HL-60 (cell line): Measurements from ENCODE around the gene COL6A2.

Source experiments
- DNase-seq, 2 experiments: peaks; one replicate each; pipeline ENCODE4 v3.0.0-alpha.2; 2010 to 2020; ENCODE audit warnings: low read depth in 1 of 2, low spot score in 1 of 2
- H3K27ac ChIP-seq: fragments of 250-450 bp; sonication (Bioruptor Pico); replicated peaks from 2 replicates; pipeline ENCODE4 v1.5.1; 2020; ENCODE audit warnings: mild to moderate bottlenecking, moderate library complexity
- H3K27me3 ChIP-seq: fragments of 250-450 bp; sonication (Bioruptor Pico); 2 replicates; pipeline ENCODE4 v1.5.1; 2021; ENCODE audit warnings: mild to moderate bottlenecking, moderate library complexity; ENCODE audit not compliant: insufficient read depth, poor library complexity, severe bottlenecking
- H3K4me3 ChIP-seq: replicated peaks from 2 replicates; pipeline ENCODE4 v1.5.1; 2011; ENCODE audit warnings: mild to moderate bottlenecking, control low read depth, low read length; ENCODE audit not compliant: insufficient read depth
- CTCF ChIP-seq: IDR thresholded peaks from one replicate; pipeline ENCODE4 v1.5.1; 2011; ENCODE audit warnings: low read length, control low read depth, inconsistent platforms; ENCODE audit not compliant: insufficient read depth
- GABPA ChIP-seq: IDR thresholded peaks from 2 replicates; pipeline ENCODE4 v1.6.1; 2012; ENCODE audit warnings: low read depth
- POLR2AphosphoS5 ChIP-seq: IDR thresholded peaks from 2 replicates; pipeline ENCODE4 v1.6.1; 2012; ENCODE audit warnings: low read depth
- REST ChIP-seq: IDR thresholded peaks from 2 replicates; pipeline ENCODE4 v1.6.1; 2012; ENCODE audit warnings: low read depth; ENCODE audit not compliant: insufficient replicate concordance
- SPI1 ChIP-seq: IDR thresholded peaks from 2 replicates; pipeline ENCODE4 v1.6.1; 2012; ENCODE audit warnings: low read depth, mild to moderate bottlenecking, borderline replicate concordance

The COL6A2 gene

GRCh38 chr21:46081862-46082712 is 15.8 kb upstream of the COL6A2 start:
- TF ChIP-seq SPI1 = no peak
- no peak for TF ChIP-seq POLR2AphosphoS5
- TF ChIP-seq GABPA = no peak
- TF ChIP-seq REST = no peak
- no peak for TF ChIP-seq CTCF
- no peak overlapping the region for H3K27ac ChIP-seq

GRCh38 chr21:46082713-46082962 is 15.3 kb upstream of the COL6A2 start:
- Histone ChIP-seq H3K27me3 (no peaks in the 10 kb centered on the region), H3K27ac (no peak overlapping the region), H3K4me3 (no peak overlapping the region)
- no peak for DNase-seq
- TF ChIP-seq GABPA = no peak
- no peak for TF ChIP-seq SPI1
- TF ChIP-seq POLR2AphosphoS5 = no peak
- no peak for TF ChIP-seq CTCF
- no peak for TF ChIP-seq REST

More at GRCh38 chr21:46081862-46082712, 15.8 kb upstream of the COL6A2 start:
- H3K27me3 ChIP-seq = no peaks in the 10 kb centered on the region
- H3K4me3 ChIP-seq = no peak overlapping the region
- DNase-seq = no peak

- Histone ChIP-seq H3K27me3 (no peaks in the 10 kb centered on the region), H3K27ac (no peak overlapping the region), H3K4me3 (no peak overlapping the region)
- TF ChIP-seq POLR2AphosphoS5 (no peak), GABPA (no peak), REST (no peak), CTCF (no peak)
- no peak for DNase-seq
Measured at GRCh38 chr21:46082963-46083790, 14.7 kb upstream of the COL6A2 start.
